ENCODE measurements around the gene DEPDC1B. TPM values are rescaled to one million over a fixed set of nuclear protein-coding genes. Genes with fewer than 3 reads are reported as not detected.

The DEPDC1B gene
- total and polyA plus RNA-seq, 4 experiments from 2014 or later: 0.14 to 0.70 (median 0.21) TPM

GRCh38 chr5:60698336-60698735 is 1.6 kb downstream of the DEPDC1B start:
- Histone ChIP-seq H3K36me3 (ENCODE audit: insufficient read depth, low read length) (no peaks in the 10 kb centered on the region), H3K27me3 (ENCODE audit: insufficient read depth, low read length) (no peaks in the 10 kb centered on the region), H3K27ac (ENCODE audit: low read depth, low read length) (no peak overlapping the region), H3K4me3 (ENCODE audit: low read length in 2 of 2) (no peak overlapping the region), H3K4me1 (ENCODE audit: insufficient read depth, low read length) (peaks cover 18% of the 10 kb centered on the region), H3K9me3 (ENCODE audit: control insufficient read depth in 1 of 2, low read length in 2 of 2) (no peaks in the 10 kb centered on the region)
- no peaks in the 10 kb centered on the region for H3K9me3 Mint-ChIP-seq
- DNase-seq: no peak
- CTCF ChIA-PET (ENCODE audit: partially characterized antibody): interaction anchor here (0.9 to 3.6 kb wide), 8 partner anchors 9 to 172 kb away, joined by 3 to 23 read pairs (median 5); no protein-coding TSS in a partner anchor
- peak overlapping the region; percentile 29 to 94 (median 40) for H3K4me3 Mint-ChIP-seq
- H3K4me1 Mint-ChIP-seq: peaks cover 9 to 28% (median 20%) of the 10 kb centered on the region in 4 donors
- intact Hi-C loops (cut with micrococcal nuclease): no loop called here
- peak overlapping the region in 1 of 7 donors; percentile 7 for H3K27ac Mint-ChIP-seq
- H3K27me3 Mint-ChIP-seq: no peaks in the 10 kb centered on the region
- H3K36me3 Mint-ChIP-seq: peaks cover 0 to 2% of the 10 kb centered on the region in 2 donors
- POLR2A ChIA-PET (ENCODE audit: partially characterized antibody): no interaction called here

- no peak for DNase-seq
- no peak overlapping the region for H3K27ac Mint-ChIP-seq
- no peaks in the 10 kb centered on the region for H3K36me3 Mint-ChIP-seq
- intact Hi-C loops (cut with micrococcal nuclease): no loop called here
- peak overlapping the region in 2 of 8 donors; percentile 2 to 17 for H3K4me3 Mint-ChIP-seq
- POLR2A ChIA-PET (ENCODE audit: partially characterized antibody): no interaction called here
- Histone ChIP-seq H3K9me3 (ENCODE audit: control insufficient read depth in 1 of 2, low read length in 2 of 2) (no peaks in the 10 kb centered on the region), H3K27ac (ENCODE audit: low read depth, low read length) (no peak overlapping the region), H3K4me1 (ENCODE audit: insufficient read depth, low read length) (no peaks in the 10 kb centered on the region), H3K4me3 (ENCODE audit: low read length in 2 of 2) (no peak overlapping the region), H3K27me3 (ENCODE audit: insufficient read depth, low read length) (no peaks in the 10 kb centered on the region), H3K36me3 (ENCODE audit: insufficient read depth, low read length) (no peaks in the 10 kb centered on the region)
- CTCF ChIA-PET (ENCODE audit: partially characterized antibody): interaction anchor here (1.7 to 3.2 kb wide), 2 partner anchors 9 to 14 kb away, joined by 5 to 23 read pairs; partner anchors contain the start of gene DEPDC1B
- peaks cover 0 to 8% (median 1%) of the 10 kb centered on the region in 4 donors for H3K4me1 Mint-ChIP-seq
- H3K27me3 Mint-ChIP-seq: no peaks in the 10 kb centered on the region
- no peaks in the 10 kb centered on the region for H3K9me3 Mint-ChIP-seq
These were observed 9.6 kb downstream of the DEPDC1B start for GRCh38 chr5:60690326-60690725.

GRCh38 chr5:60688980-60689379 is 11.0 kb downstream of the DEPDC1B start:
- H3K4me3 ChIP-seq (ENCODE audit: low read length in 2 of 2): no peak overlapping the region
- no peaks in the 10 kb centered on the region for H3K4me1 ChIP-seq (ENCODE audit: insufficient read depth, low read length)
- Mint-ChIP-seq H3K36me3 (no peaks in the 10 kb centered on the region), H3K4me3 (no peak overlapping the region), H3K9me3 (no peaks in the 10 kb centered on the region), H3K4me1 (peaks cover 0 to 10% (median 2%) of the 10 kb centered on the region in 4 donors), H3K27ac (no peak overlapping the region), H3K27me3 (no peaks in the 10 kb centered on the region)
- H3K27me3 ChIP-seq (ENCODE audit: insufficient read depth, low read length): no peaks in the 10 kb centered on the region
- intact Hi-C loops (cut with micrococcal nuclease): no loop called here
- no peaks in the 10 kb centered on the region for H3K9me3 ChIP-seq (ENCODE audit: control insufficient read depth in 1 of 2, low read length in 2 of 2)
- no peak for DNase-seq
- POLR2A ChIA-PET (ENCODE audit: partially characterized antibody): interaction anchor here (0.6 kb wide), 1 partner anchor 286 kb away, joined by 3 read pairs; no protein-coding TSS in a partner anchor
- H3K36me3 ChIP-seq (ENCODE audit: insufficient read depth, low read length): no peaks in the 10 kb centered on the region
- no peak overlapping the region for H3K27ac ChIP-seq (ENCODE audit: low read depth, low read length)
- CTCF ChIA-PET (ENCODE audit: partially characterized antibody): interaction anchor here (1.7 to 7.2 kb wide), 4 partner anchors 11 to 19 kb away, joined by 5 to 37 read pairs (median 17); partner anchors contain the start of gene DEPDC1B

- Mint-ChIP-seq H3K9me3 (no peaks in the 10 kb centered on the region), H3K4me1 (peaks cover 0 to 11% (median 3%) of the 10 kb centered on the region in 4 donors), H3K4me3 (no peak overlapping the region), H3K27ac (no peak overlapping the region), H3K27me3 (no peaks in the 10 kb centered on the region), H3K36me3 (no peaks in the 10 kb centered on the region)
- no peaks in the 10 kb centered on the region for H3K4me1 ChIP-seq (ENCODE audit: insufficient read depth, low read length)
- no peak overlapping the region for H3K4me3 ChIP-seq (ENCODE audit: low read length in 2 of 2)
- no peaks in the 10 kb centered on the region for H3K27me3 ChIP-seq (ENCODE audit: insufficient read depth, low read length)
- DNase-seq: peak in 1 of 5 donors; percentile 17
- H3K27ac ChIP-seq (ENCODE audit: low read depth, low read length): no peak overlapping the region
- ChIA-PET POLR2A (ENCODE audit: partially characterized antibody) (interaction anchor here (1.1 kb wide), 1 partner anchor 12 kb away, joined by 4 read pairs; the partner anchor contains the start of gene DEPDC1B), CTCF (ENCODE audit: partially characterized antibody) (interaction anchor here (0.5 to 7.2 kb wide), 7 partner anchors 9 to 1756 kb away, joined by 3 to 37 read pairs (median 5); partner anchors contain the start of gene DEPDC1B)
- H3K9me3 ChIP-seq (ENCODE audit: control insufficient read depth in 1 of 2, low read length in 2 of 2): no peaks in the 10 kb centered on the region
- intact Hi-C loops (cut with micrococcal nuclease): no loop called here
- no peaks in the 10 kb centered on the region for H3K36me3 ChIP-seq (ENCODE audit: insufficient read depth, low read length)
These were observed 11.8 kb downstream of the DEPDC1B start for GRCh38 chr5:60687927-60688720.

GRCh38 chr5:60686157-60686556 is 13.8 kb downstream of the DEPDC1B start:
- H3K27ac ChIP-seq (ENCODE audit: low read depth, low read length): no peak overlapping the region
- Mint-ChIP-seq H3K27me3 (no peaks in the 10 kb centered on the region), H3K4me3 (no peak overlapping the region), H3K4me1 (peaks cover 0 to 11% (median 4%) of the 10 kb centered on the region in 4 donors), H3K27ac (peak overlapping the region in 1 of 7 donors; percentile 23), H3K9me3 (no peaks in the 10 kb centered on the region), H3K36me3 (no peaks in the 10 kb centered on the region)
- H3K36me3 ChIP-seq (ENCODE audit: insufficient read depth, low read length): no peaks in the 10 kb centered on the region
- no peaks in the 10 kb centered on the region for H3K27me3 ChIP-seq (ENCODE audit: insufficient read depth, low read length)
- intact Hi-C loops (cut with micrococcal nuclease): no loop called here
- no peak overlapping the region for H3K4me3 ChIP-seq (ENCODE audit: low read length in 2 of 2)
- H3K4me1 ChIP-seq (ENCODE audit: insufficient read depth, low read length): no peaks in the 10 kb centered on the region
- DNase-seq: no peak
- CTCF ChIA-PET (ENCODE audit: partially characterized antibody): interaction anchor here (1.0 to 7.2 kb wide), 5 partner anchors 8 to 17 kb away, joined by 3 to 37 read pairs (median 3); partner anchors contain the start of gene DEPDC1B
- H3K9me3 ChIP-seq (ENCODE audit: control insufficient read depth in 1 of 2, low read length in 2 of 2): no peaks in the 10 kb centered on the region
- POLR2A ChIA-PET (ENCODE audit: partially characterized antibody): interaction anchor here (0.8 kb wide), 1 partner anchor 14 kb away, joined by 4 read pairs; the partner anchor contains the start of gene DEPDC1B

- no peak overlapping the region for H3K4me3 ChIP-seq (ENCODE audit: low read length in 2 of 2)
- H3K36me3 Mint-ChIP-seq: no peaks in the 10 kb centered on the region
These were observed 14.3 kb downstream of the DEPDC1B start for GRCh38 chr5:60685700-60686099.

GRCh38 chr5:60685028-60685427 is 14.9 kb downstream of the DEPDC1B start:
- H3K4me1 Mint-ChIP-seq: peaks cover 0 to 11% (median 4%) of the 10 kb centered on the region in 4 donors
- POLR2A ChIA-PET (ENCODE audit: partially characterized antibody): no interaction called here
- H3K4me1 ChIP-seq (ENCODE audit: insufficient read depth, low read length): no peaks in the 10 kb centered on the region
- intact Hi-C loops (cut with micrococcal nuclease): no loop called here
- H3K27ac ChIP-seq (ENCODE audit: low read depth, low read length): no peak overlapping the region
- H3K27ac Mint-ChIP-seq: no peak overlapping the region
- CTCF ChIA-PET (ENCODE audit: partially characterized antibody): interaction anchor here (3.8 to 7.2 kb wide), 2 partner anchors 9 to 15 kb away, joined by 14 to 37 read pairs; no protein-coding TSS in a partner anchor
- no peaks in the 10 kb centered on the region for H3K27me3 Mint-ChIP-seq
- no peaks in the 10 kb centered on the region for H3K36me3 Mint-ChIP-seq
- H3K36me3 ChIP-seq (ENCODE audit: insufficient read depth, low read length): no peaks in the 10 kb centered on the region
- H3K9me3 Mint-ChIP-seq: no peaks in the 10 kb centered on the region
- H3K4me3 ChIP-seq (ENCODE audit: low read length in 2 of 2): no peak overlapping the region
- DNase-seq: no peak
- H3K9me3 ChIP-seq (ENCODE audit: control insufficient read depth in 1 of 2, low read length in 2 of 2): no peaks in the 10 kb centered on the region
- no peak overlapping the region for H3K4me3 Mint-ChIP-seq
- H3K27me3 ChIP-seq (ENCODE audit: insufficient read depth, low read length): no peaks in the 10 kb centered on the region

More at GRCh38 chr5:60685700-60686099, 14.3 kb downstream of the DEPDC1B start:
- H3K9me3 ChIP-seq (ENCODE audit: control insufficient read depth in 1 of 2, low read length in 2 of 2): no peaks in the 10 kb centered on the region
- POLR2A ChIA-PET (ENCODE audit: partially characterized antibody): interaction anchor here (0.8 kb wide), 1 partner anchor 14 kb away, joined by 4 read pairs; the partner anchor contains the start of gene DEPDC1B
- no peaks in the 10 kb centered on the region for H3K4me1 ChIP-seq (ENCODE audit: insufficient read depth, low read length)
- Mint-ChIP-seq H3K27ac (no peak overlapping the region), H3K4me1 (peaks cover 0 to 11% (median 4%) of the 10 kb centered on the region in 4 donors), H3K4me3 (no peak overlapping the region), H3K27me3 (no peaks in the 10 kb centered on the region), H3K9me3 (no peaks in the 10 kb centered on the region)
- CTCF ChIA-PET (ENCODE audit: partially characterized antibody): interaction anchor here (1.0 to 7.2 kb wide), 3 partner anchors 7 to 16 kb away, joined by 3 to 37 read pairs (median 14); no protein-coding TSS in a partner anchor
- H3K27me3 ChIP-seq (ENCODE audit: insufficient read depth, low read length): no peaks in the 10 kb centered on the region
- intact Hi-C loops (cut with micrococcal nuclease): no loop called here
- H3K36me3 ChIP-seq (ENCODE audit: insufficient read depth, low read length): no peaks in the 10 kb centered on the region
- DNase-seq: no peak
- H3K27ac ChIP-seq (ENCODE audit: low read depth, low read length): no peak overlapping the region

All from CD4-positive, alpha-beta memory T cell (primary cell).